HG03342 (cell line): ENCODE measurements around the gene LMX1B.
"Not testable (repeated sequence)": the region's sequence is repeated elsewhere in the genome, so short reads cannot be mapped to it uniquely, and the experiment has no call there.

Experiments
- ATAC-seq: cut with Tn5 transposase; IDR thresholded peaks from one replicate; pipeline ENCODE4 v1.9.1; 2021; ENCODE audit warnings: mild to moderate bottlenecking, moderate library complexity; ENCODE audit not compliant: unreplicated experiment

LMX1B gene

DNA sequence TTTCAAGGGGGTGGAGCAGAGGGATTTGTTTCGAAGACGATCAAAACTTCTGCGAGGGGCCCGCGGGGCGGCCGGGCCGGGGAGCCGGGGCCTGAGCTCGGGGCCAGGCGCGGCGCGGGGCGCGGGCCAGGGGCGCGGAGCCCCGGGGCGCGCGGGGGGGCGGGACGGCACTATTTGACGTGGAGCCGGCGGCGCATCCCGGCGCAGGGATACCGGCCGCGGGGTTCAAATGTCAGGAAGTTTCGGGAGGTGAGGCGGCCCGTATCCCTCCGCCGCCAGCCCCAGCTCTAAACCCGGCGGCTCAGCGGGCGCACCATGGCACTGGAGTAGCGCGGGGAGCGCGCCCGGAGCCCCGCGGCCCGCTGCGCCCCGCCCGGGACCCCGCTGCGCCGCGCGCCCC is at the start of gene LMX1B:
LMX1B (plus strand) TSS at position 278 of the 400 bp plus-strand sequence. CDS start 522 bp downstream, outside the sequence.
- ATAC-seq: no peak

DNA sequence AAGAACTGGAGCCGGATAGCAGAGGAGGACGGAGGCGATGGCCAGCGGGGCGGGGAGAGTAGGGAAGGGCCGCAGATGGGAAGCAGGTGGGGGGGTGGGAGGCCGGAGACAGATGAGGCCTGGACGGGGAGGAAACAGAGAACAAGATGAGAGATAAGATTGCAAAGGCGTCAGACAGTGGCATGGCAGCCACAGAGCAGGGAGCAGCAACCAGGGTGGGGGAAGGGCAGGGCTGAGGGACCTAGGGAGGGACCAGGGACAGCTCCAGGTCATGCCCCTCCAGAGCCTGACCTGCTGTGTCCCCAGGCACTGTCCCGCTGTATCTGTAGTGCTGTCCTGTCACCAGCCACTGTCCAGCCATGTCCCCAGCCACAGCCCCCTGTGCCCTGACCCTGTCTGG is 49.6 kb upstream of the LMX1B start:
- no peak for ATAC-seq

DNA sequence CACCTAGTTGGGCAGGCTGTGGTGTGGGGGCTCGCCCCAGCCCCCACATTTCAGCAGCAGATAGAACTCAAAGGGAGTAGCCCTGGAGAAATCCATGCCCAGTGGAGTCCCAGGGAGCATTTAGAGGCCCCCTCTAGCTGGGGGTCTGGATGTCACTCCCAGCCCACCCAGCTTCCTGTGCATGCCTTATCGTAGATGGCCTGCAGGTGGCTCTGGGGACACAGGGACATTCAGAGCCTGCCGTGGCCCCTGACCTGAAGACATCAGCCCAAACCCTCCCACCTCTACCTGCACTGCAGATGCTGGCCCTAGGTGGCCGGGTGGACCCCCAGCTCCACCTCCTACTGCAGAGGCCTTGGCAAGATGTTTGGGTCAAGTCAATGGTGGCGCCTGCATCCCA is 49.0 kb upstream of the LMX1B start:
- ATAC-seq: no peak

DNA sequence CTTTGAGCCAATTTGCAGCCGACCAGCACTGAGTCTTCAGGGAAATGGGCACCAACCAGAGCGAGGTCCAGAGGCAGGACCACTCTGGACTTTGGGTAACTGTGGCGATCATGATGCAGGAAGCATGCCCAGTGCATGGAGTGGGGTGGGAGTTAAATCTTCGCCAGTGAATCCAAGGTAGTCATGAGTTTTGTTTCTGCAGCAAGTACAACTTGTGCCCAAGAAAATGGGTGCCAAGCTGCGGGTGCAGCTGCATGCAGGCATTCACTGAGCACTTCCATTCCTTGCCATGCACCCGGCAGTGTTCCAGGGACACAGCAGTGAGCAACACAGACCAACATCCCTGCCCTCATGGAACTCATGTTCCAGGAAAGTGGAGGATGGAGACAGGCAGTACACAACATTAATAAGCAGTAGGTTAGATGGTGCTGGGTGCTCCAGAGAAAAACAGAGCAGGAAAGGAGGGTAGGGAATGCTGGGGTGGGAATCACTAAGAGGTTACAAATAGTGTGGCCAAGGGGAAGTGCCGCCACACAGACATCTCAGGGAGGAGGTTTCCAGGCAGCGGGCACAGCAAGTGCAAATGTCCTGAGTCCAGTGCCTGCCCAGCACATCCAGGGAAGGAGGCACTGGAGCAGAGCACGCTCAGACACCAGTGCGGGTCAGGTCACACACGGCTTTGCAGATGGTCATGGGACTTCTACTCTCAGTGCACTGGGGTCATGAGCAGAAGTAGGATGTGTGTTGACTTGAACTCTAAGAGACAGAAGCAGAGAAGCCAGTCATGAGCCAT is 48.2 kb upstream of the LMX1B start:
- ATAC-seq: no peak

DNA sequence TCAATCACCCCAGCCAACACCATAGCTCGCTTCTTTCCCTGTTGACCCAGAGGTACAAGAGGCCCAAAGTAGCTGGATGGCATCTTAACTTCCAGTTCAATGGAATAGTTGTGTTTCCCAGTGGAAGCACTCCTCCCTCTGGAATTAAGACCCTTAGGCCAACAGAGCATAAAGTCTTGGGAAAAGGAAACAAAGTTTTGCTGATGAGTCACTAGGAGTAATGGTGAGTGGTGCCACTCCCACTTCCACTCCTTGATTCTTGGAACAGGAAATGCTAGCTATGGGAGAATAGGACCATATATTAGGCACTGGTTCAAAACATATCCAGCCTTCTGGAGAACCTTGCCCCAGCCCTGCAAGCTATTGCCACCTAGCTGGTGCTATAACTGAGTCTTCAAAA is 44.7 kb upstream of the LMX1B start:
- no peak for ATAC-seq

DNA sequence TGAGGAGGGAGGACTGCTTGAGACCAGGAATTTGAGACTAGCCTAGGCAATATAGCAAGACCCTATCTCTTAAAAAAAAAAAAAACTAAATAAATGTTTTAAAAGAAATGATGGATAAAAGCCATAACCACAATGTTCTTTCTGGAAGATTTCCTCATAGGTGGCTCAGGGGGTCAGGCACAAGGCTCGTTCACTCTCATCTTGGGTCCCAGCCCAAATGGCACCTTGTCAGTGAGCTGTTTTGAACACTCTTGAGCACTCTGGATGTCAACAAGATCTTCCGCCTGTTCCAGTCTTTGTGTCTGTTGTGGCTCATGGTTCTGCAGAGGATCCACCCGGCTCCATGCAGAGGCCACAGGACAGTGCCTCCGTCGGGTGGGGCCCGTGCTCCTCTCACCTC is 35.7 kb upstream of the LMX1B start:
- ATAC-seq: no peak

DNA sequence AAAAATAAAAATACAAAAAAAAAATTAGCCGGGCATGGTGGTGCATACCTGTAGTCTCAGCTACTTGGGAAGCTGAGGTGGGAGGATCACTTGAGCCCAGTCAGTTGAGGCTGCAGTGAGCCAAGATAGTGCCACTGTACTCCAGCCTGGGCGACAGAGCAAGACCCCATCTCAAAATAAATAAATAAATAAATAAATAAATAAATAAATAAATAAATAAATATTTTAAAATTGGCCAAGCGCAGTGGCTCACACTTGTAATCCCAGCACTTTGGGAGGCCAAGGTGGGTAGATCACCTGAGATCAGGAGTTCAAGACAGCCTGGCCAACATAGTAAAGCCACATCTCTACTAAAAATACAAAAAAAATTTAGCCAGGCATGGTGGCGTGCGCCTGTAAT is 33.4 kb upstream of the LMX1B start:
- ATAC-seq: not testable (repeated sequence)

DNA sequence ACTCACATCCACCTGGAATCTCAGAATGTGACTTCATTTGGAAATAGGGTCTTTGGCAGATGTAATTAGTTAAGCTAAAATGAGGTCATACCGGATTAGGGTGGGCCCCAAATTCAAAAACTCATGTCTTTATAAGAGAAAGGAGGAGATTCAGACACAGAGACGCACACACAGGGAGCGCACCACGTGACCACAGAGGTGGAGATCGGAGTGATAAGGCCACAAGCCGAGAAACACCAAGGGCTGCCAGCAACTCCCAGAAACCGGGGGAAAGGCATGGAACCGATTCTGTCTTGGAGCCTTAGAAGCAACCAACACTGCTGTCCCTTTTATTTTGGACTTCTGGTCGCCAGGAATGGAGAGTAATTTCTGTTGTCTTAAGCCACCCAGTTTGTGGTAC is 31.8 kb upstream of the LMX1B start:
- ATAC-seq: no peak

DNA sequence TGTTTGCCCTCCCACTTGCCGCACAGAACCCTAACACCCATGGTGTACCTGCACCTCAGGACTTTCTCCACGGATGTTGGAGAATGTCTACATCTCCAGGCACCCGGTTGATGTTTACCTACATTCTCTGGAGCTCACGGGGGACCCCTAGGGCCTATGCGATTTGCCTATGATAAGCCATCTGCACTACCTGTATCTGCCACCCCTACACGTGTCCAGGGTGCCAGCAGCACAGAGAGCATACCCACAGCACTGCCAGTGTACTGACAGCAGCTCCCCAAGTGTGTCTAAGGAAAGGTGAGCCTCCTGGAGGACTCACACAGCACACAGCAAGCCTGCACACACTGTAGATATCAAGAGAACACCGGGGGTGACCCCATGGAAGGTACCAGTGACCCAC is 31.3 kb upstream of the LMX1B start:
- ATAC-seq: no peak

DNA sequence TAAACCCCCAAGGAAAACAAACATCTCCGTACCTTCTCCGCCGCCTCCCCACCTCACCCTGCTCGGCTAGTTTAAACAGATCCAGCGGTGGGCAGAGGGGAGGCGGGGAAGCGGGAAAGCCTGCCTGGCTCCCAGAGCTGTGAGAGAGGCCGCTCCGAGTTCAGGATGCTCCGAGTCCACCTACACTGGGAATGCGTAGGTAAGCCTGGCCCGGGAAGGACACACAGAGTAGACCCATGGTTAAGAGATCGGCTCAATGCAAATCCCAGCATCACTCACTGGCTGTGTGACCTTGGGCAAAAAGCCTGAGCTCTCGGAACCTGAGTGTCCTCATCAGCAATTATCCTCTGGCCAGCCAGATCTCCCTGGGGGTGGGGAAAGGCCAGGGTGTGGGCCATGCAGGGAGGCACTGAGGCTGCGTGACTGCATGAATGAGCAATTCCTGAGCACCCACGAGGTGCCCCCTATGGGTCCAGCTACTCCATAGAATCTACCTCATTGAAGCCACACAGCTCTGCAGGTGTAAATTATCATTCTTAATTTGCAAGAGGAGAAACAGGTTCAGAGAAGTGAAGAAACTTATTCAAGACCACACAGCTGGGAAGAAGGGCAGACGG is 30.5 kb upstream of the LMX1B start:
- no peak for ATAC-seq

DNA sequence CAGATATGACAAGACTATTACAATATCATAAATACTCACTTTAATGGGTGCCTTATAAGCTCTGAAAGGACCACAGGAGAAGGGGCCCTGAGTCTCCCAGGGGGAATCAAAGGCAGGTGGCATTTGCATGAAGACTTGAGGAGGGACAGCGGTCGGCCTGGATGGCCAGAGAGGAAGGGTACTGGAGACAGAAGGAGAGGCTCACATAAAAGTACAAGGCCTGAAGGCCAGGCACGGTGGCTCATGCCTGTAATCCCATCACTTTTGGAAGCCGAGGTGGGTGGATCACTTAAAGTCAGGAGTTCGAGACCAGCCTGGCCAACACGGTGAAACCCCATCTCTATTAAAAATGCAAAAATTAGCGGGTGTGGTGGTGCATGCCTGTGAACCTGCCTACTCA is 29.1 kb upstream of the LMX1B start:
- ATAC-seq: no peak

DNA sequence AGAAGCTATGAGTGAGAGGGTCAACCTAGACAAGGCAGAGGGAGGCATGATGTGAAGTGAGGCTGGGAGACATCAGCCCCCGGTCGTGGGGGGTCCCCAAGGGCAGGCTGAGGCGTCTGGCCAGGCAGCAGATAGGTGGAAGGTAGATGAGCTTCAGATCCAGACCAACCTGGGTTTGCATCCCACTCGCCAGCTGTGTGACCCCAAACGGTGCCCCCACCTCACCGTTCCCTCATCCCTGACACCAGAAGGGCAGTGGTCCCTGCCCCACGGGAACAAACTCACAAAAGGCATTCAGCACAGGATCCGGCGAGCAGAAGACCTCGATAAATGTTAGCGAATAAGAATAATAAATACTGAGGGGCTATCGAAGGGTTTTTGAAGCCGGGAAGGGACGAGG is 27.5 kb upstream of the LMX1B start:
- no peak for ATAC-seq

DNA sequence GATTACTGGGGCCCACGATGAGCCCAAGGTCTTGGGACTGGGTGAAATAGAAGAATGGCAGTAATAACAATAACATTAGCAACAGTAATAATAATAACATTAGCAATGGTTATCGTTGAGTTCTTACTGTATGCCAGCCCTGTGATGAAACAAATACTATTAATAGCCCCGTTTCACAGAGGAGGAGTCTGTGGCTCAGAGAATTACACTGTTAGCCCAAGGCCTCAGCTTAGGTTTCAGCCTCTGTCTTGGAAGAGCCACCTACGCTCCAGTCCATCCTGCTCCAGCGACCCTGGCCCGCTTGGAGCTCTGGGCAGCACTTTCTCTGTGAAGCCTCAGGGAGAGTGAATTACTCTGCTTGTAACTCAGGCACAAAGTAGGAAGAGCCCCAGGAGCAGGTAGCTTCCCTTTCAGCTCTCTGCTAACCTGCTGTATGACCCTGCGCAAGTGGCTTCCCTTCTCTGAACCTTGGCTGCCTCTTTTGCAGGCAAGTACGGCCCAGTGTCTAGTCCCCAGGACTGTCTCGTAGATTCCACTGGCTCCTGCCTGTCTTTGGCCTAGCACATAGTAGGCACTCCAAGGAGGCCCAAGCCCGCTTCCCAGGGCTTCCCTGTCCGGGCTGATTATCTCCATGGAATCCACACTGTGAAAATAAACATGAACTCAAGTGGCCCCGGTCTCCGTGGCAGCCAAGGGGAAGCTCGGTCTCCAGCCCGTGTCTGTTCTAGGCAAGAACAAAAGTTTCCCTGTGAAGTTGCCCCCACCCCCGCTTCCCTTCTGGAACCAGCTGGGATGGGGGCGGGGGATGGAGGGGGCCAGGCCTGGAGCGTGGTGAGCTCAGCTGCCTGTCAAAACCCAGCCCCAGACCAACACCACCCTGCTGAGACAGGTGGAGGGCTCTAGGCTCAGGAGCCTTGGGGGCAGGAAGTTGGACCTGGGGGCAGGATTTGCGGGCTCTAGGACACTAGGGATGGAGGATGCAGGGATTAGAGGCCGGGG is 26.2 kb upstream of the LMX1B start:
- ATAC-seq: no peak

DNA sequence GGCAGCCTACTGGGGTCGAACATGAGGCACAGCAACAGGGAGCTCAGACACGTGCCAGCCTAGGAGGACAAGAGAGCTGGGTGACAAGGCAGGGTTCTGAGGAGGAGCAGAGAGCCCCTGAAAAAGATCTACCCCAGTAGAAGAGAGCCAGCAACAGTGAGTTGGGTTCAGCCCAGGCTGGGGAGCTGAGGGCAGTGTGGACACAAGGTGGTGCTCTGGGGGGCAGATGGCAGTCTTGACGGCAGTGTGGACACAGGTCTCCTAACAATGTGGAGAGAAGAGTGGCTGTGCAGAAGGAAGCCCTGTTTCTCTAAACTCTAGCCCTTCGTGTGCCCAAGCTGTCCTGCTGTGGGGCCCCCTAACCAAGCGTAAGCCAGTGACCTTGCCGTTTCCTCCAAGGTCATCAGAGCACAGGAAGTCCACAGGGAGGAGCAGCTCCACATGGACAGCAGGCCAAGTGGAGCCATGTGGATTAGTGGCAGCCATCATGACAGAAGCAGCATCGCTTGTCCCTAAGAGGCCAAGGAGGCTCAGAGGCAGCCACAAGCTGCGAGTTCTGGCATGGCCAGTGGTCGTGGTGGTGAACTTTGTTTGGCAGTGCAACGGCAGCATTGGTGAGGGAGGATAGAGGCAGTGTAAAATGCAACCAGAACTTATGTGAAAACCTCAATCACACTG is 25.1 kb upstream of the LMX1B start:
- no peak for ATAC-seq

DNA sequence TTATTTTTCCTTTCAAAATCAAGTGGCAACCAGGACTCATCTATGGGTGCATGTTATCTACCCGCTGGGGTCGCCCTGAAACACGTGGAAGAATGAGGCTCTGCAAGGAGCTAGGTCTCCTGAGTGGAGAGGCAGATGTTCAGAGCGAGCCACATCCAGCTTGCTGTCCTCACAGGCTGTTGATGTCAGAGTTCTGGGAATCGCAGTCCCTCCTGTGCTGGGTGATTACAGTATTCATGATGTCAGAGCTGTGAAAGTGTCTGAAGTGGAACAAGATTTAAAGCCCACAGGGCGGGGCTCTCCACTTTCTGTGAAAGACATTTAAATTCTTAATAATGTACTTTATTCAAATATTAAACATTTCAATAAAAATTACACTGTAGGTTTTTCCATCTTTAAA is 24.4 kb upstream of the LMX1B start:
- no peak for ATAC-seq

DNA sequence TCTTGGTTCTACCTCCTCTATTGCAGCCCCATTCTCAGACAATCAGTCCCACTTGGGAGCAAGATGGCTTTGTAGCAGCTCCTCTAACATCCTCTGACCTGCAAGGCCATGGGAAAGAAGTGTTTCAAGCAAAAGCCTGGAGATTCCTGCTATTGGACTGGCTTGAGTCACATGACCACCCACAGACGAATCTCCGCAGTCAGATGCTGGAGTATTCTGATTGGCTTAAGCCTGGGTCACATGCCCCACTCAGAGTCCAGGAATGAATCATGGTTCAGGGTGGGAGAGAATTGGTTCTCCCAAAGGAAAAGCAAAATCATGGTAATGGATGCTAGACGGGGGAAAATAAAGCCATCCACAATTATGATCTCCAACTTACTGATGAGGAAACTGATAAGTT is 22.6 kb upstream of the LMX1B start:
- ATAC-seq: no peak

DNA sequence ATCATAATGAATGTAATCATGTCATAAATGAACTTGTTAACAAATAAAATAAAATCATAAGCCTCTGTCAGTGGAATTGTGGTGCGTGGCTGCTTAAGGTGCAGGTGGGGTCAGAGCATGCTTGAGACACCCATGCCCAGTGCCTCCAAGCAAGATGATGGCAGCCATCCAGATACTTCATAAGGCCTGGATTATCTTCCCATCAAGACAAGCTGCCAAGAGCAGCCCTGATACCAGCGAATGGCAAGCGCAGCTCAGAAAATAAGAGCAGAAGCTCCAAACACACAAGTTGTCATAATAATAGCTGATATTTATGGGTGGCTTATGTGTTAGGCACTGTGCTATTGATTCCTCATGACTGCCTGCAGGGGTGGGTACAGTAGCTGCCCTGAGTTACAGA is 21.8 kb upstream of the LMX1B start:
- no peak for ATAC-seq

DNA sequence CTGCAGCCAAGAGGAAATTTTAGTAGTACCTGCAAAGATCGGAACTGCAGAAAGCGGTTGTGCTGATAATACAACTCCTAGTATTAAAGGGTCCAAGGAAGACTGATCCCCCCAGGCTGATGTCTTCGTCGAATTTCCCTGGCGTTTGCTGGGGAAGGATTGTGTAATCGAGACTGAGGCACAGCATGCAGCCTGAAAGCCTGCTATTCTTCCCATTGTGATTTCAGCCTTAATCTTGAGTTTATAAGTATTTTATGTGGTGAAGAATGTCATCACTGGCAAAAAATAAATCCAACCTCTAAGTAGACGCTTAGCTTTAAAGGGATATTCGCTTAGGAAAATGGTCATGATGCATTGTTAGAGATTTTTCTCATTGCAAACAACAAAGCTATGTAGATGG is 21.3 kb upstream of the LMX1B start:
- no peak for ATAC-seq

DNA sequence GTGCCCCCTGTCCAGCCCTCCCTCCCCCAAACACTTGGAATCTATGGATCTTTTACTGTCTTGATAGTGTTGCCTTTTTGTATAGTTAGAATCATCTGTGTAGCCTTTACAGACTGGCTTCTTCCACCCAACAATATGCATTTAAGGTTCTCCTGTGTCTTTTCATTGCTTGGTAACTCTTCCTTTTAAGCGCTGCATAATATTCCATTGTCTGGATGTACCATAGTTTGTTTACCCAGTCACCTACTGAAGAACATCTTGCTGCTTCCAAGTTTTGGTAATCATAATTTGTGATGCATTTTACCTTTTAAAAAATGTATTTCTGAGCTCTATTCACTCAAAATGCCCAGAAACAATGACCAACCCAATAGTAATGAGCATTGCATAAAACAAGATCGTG is 17.7 kb upstream of the LMX1B start:
- no peak for ATAC-seq

DNA sequence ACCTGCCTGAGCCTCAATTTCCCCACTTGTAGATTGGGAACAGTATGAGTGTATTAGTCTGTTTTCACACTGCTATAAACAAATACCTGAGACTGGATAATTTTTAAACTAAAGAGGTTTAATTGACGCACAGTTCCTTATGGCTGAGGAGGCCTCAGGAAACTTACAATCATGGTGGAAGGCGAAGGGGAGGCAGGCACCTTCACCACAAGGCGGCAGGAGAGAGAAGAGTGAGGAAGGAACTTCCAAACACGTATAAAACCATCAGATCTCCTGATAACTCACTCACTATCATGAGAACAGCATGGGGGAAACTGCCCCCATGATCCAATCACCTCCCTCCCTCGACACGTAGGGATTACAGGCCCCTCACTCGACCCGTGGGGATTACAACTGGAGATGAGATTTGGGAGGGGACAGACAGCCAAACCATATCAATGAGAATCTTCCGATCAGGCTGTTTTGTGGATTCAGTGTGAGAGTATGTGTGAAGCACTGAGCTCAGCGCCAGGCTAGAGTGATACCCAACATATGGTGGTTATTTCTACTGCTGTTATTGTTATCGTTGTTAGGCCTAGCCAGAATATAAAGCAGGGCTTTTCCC is 14.6 kb upstream of the LMX1B start:
- ATAC-seq: no peak
